WERI-Rb-1 (cell line): ENCODE measurements around the gene SLITRK1.

Source experiments
- DNase-seq: peaks from one replicate; pipeline ENCODE4 v3.0.0-alpha.2; 2020
- H3K27ac ChIP-seq: fragments of 250-450 bp; sonication (Bioruptor Pico); 2 replicates; pipeline ENCODE4 v1.5.1; 2020; ENCODE audit warnings: mild to moderate bottlenecking, moderate library complexity
- H3K27me3 ChIP-seq: fragments of 250-450 bp; sonication (Bioruptor Pico); 2 replicates; pipeline ENCODE4 v1.5.1; 2021; ENCODE audit warnings: mild to moderate bottlenecking, low read depth, moderate library complexity; ENCODE audit not compliant: insufficient read depth, severe bottlenecking
- H3K36me3 ChIP-seq: fragments of 250-450 bp; sonication (Bioruptor Pico); 2 replicates; pipeline ENCODE4 v1.5.1; 2020; ENCODE audit warnings: mild to moderate bottlenecking, moderate library complexity
- H3K4me3 ChIP-seq: 2 replicates; pipeline ENCODE4 v1.5.1; 2011; ENCODE audit warnings: low read depth, mild to moderate bottlenecking, control low read depth, low read length
- H3K9me3 ChIP-seq: fragments of 250-450 bp; sonication (Bioruptor Pico); 2 replicates; pipeline ENCODE4 v1.5.1; 2021; ENCODE audit warnings: mild to moderate bottlenecking, moderate library complexity; ENCODE audit not compliant: severe bottlenecking
- CTCF ChIP-seq: IDR thresholded peaks from 2 replicates; pipeline ENCODE4 v1.5.1; 2011; ENCODE audit warnings: low read depth, mild to moderate bottlenecking, control low read depth, inconsistent platforms, low read length

SLITRK1 gene

GRCh38 chr13:83845106-83845505 lies 37.2 kb downstream of the SLITRK1 start:
- DNase-seq: no peak
- Histone ChIP-seq H3K36me3 (no peaks in the 10 kb centered on the region), H3K9me3 (no peaks in the 10 kb centered on the region), H3K27me3 (no peaks in the 10 kb centered on the region), H3K4me3 (no peak overlapping the region), H3K27ac (no peak overlapping the region)
- no peak for TF ChIP-seq CTCF

- TF ChIP-seq CTCF: no peak
- Histone ChIP-seq H3K27ac (no peak overlapping the region), H3K36me3 (no peaks in the 10 kb centered on the region), H3K4me3 (no peak overlapping the region), H3K27me3 (no peaks in the 10 kb centered on the region), H3K9me3 (no peaks in the 10 kb centered on the region)
- no peak for DNase-seq
These were observed 43.1 kb downstream of the SLITRK1 start for GRCh38 chr13:83839146-83839545.

GRCh38 chr13:83831796-83832195 lies 50.5 kb downstream of the SLITRK1 start:
- no peak for TF ChIP-seq CTCF
- H3K36me3 ChIP-seq: no peaks in the 10 kb centered on the region
- DNase-seq: no peak
- H3K27ac ChIP-seq: no peak overlapping the region
- no peaks in the 10 kb centered on the region for H3K9me3 ChIP-seq
- H3K4me3 ChIP-seq: no peak overlapping the region
- no peaks in the 10 kb centered on the region for H3K27me3 ChIP-seq

- Histone ChIP-seq H3K36me3 (no peaks in the 10 kb centered on the region), H3K9me3 (no peaks in the 10 kb centered on the region), H3K27me3 (no peaks in the 10 kb centered on the region), H3K27ac (no peak overlapping the region), H3K4me3 (no peak overlapping the region)
- no peak for DNase-seq
- no peak for TF ChIP-seq CTCF
These were observed 52.5 kb downstream of the SLITRK1 start for GRCh38 chr13:83829810-83830209.

- Histone ChIP-seq H3K4me3 (no peak overlapping the region), H3K27me3 (no peaks in the 10 kb centered on the region)
- DNase-seq: no peak
These were observed 54.9 kb downstream of the SLITRK1 start for GRCh38 chr13:83827338-83827737.

More at GRCh38 chr13:83827338-83827737, 54.9 kb downstream of the SLITRK1 start:
- no peaks in the 10 kb centered on the region for H3K36me3 ChIP-seq
- H3K9me3 ChIP-seq: peaks cover 13% of the 10 kb centered on the region
- no peak overlapping the region for H3K27ac ChIP-seq
- TF ChIP-seq CTCF: no peak
